IPS-15b (cell line): ENCODE measurements around the gene RUVBL1.
A peak's percentile ranks its signal among the peaks of the same experiment; 100 is the strongest.

Experiments
- H3K27me3 ChIP-seq: one replicate; pipeline ENCODE4 v1.6.1; 2013; ENCODE audit warnings: low read length; ENCODE audit not compliant: control insufficient read depth, insufficient read depth
- H3K36me3 ChIP-seq: one replicate; pipeline ENCODE4 v1.6.1; 2013; ENCODE audit warnings: low read length; ENCODE audit not compliant: control insufficient read depth, insufficient read depth
- H3K4me1 ChIP-seq: one replicate; pipeline ENCODE4 v1.6.1; 2013; ENCODE audit warnings: mild to moderate bottlenecking, low read length; ENCODE audit not compliant: control insufficient read depth, insufficient read depth
- H3K4me3 ChIP-seq: one replicate; pipeline ENCODE4 v1.5.1; 2013; ENCODE audit warnings: low read depth, low read length
- H3K9ac ChIP-seq: one replicate; pipeline ENCODE4 v1.6.1; 2013; ENCODE audit warnings: low read depth, mild to moderate bottlenecking, low read length
- H3K9me3 ChIP-seq: one replicate; pipeline ENCODE4 v1.6.1; 2013; ENCODE audit warnings: mild to moderate bottlenecking, low read length; ENCODE audit not compliant: control insufficient read depth, insufficient read depth

The RUVBL1 gene

DNA sequence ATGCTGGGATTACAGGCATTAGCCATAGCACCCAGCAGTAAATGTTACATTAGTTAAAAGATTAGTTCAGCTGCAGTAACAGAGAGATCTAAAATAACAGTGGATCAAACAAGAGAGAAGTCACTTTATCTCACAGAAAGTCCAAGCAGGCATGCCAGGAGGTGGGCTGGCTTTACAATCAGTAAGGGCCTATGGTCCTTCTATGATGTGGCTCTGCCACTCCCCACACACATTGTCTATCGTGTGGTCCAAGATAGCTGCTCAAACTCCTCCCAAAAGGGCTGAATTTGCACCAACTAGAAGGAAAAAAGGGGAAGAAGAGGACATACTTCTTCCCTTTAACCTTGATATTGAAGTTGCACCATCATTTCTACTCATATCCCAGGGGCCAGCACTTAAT, 4.6 kb upstream of the RUVBL1 start:
- no peaks in the 10 kb centered on the region for H3K4me1 ChIP-seq
- no peak overlapping the region for H3K9ac ChIP-seq
- H3K4me3 ChIP-seq, result no peak overlapping the region
- peaks cover 2% of the 10 kb centered on the region for H3K27me3 ChIP-seq
- H3K9me3 ChIP-seq, result no peaks in the 10 kb centered on the region
- H3K36me3 ChIP-seq, result no peaks in the 10 kb centered on the region

DNA sequence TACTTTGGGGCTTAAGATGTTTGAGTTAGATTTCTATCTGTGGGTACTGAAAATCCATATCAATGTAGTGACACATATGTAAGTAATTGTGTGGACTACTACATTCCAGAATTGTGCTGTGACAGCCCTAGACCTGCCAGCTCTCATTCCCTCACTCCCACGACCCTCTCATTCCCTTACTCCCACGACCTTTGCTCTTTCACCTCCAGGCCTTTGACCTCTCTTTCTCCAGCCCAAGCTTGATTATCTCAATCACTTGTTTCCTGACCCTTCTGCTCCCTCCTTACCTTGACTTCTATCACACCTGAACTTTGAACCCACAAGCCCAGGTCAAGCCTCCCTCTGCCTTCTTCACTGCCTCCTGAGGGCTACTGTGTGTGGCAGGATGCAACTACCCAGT, 3.6 kb upstream of the RUVBL1 start:
- H3K4me1 ChIP-seq, result peaks cover 3% of the 10 kb centered on the region

GRCh38 chr3:128123156-128123537, 465 bp downstream of the RUVBL1 start:
- Histone ChIP-seq H3K36me3 (no peaks in the 10 kb centered on the region), H3K27me3 (no peaks in the 10 kb centered on the region), H3K9ac (peak overlapping the region; percentile 87), H3K4me3 (peak overlapping the region; percentile 98), H3K9me3 (no peaks in the 10 kb centered on the region), H3K4me1 (peaks cover 3% of the 10 kb centered on the region)

More for the DNA sequence above, 3.6 kb upstream of the RUVBL1 start:
- Histone ChIP-seq H3K9ac (no peak overlapping the region), H3K4me3 (no peak overlapping the region), H3K9me3 (no peaks in the 10 kb centered on the region), H3K36me3 (no peaks in the 10 kb centered on the region), H3K27me3 (peaks cover 2% of the 10 kb centered on the region)

DNA sequence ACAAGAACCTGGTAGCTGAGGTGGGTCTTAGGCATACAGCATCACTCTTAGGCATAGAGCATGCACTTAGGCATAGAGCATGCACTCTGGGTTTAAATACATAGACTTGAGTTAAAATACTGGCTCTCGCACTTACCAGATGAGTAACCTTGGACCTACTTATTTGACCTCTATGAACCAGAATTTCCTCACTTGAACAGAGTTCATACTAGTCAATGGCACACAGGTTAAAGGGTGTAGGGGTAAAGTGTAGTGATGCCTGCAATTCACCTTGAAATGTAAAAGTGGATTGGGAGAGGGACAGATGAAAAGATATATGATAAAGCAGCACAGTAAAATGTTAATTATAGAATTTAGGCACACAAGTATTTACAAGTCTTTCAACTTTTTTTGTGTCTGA, 1.6 kb downstream of the RUVBL1 start:
- Histone ChIP-seq H3K9me3 (no peaks in the 10 kb centered on the region), H3K36me3 (no peaks in the 10 kb centered on the region), H3K4me1 (peaks cover 3% of the 10 kb centered on the region), H3K4me3 (no peak overlapping the region), H3K27me3 (no peaks in the 10 kb centered on the region), H3K9ac (no peak overlapping the region)

DNA sequence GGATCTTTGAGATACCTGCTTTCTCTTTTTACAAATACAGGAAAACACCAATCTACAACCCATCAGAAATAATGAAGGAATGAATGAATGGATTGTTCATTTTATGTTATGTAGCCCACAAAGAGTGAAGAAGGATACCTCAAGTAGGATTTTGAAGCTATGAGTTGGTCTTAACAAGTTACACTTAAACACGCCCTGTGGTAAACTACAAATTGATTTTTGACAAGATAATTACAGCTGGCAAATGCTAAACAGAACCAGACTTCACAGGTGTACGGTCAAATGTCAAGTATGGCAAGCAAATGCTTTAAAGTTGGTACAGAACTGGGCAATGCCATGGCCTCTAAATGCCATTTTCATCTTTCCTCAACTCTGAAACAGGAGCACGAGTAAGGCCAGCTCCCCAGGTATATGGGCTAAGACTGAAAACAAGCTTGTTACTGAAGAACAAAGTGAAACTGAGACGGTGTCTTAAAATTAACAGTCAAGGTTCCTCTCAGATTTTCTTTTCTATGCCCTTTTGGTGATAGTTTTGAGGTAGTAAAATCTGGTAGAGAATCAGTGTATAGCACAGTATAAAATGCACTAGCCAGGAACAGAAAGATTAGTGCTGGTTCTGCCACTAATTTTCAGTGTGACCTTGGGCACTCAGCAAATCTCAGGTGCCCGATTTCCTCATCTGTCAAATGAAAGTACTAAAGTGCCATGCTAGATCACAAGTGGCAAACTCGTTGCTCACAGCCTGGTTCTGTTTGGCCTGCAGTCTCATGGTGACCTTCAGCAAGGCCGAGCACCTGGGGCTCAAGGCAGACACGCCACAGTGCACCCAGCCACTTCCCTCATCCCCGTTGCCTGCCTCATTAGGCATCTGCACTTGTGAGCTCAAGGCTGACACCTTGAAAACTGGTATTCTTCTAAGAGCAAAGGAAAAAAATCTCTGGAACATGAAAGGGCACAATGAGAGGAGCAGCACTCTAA, 9.5 kb downstream of the RUVBL1 start:
- H3K9me3 ChIP-seq, result no peaks in the 10 kb centered on the region
- peaks cover 11% of the 10 kb centered on the region for H3K36me3 ChIP-seq
- no peaks in the 10 kb centered on the region for H3K27me3 ChIP-seq
- no peak overlapping the region for H3K9ac ChIP-seq
- no peaks in the 10 kb centered on the region for H3K4me1 ChIP-seq
- no peak overlapping the region for H3K4me3 ChIP-seq

GRCh38 chr3:128112357-128112968, 11.1 kb downstream of the RUVBL1 start:
- no peak overlapping the region for H3K4me3 ChIP-seq
- no peak overlapping the region for H3K9ac ChIP-seq
- H3K9me3 ChIP-seq, result no peaks in the 10 kb centered on the region
- no peaks in the 10 kb centered on the region for H3K27me3 ChIP-seq
- no peaks in the 10 kb centered on the region for H3K4me1 ChIP-seq
- H3K36me3 ChIP-seq, result peaks cover 16% of the 10 kb centered on the region

- H3K9me3 ChIP-seq, result no peaks in the 10 kb centered on the region
- H3K4me3 ChIP-seq, result no peak overlapping the region
- H3K36me3 ChIP-seq, result peaks cover 16% of the 10 kb centered on the region
- no peak overlapping the region for H3K9ac ChIP-seq
- H3K4me1 ChIP-seq, result no peaks in the 10 kb centered on the region
- H3K27me3 ChIP-seq, result no peaks in the 10 kb centered on the region
Observed at GRCh38 chr3:128111147-128111546, 12.5 kb downstream of the RUVBL1 start.

DNA sequence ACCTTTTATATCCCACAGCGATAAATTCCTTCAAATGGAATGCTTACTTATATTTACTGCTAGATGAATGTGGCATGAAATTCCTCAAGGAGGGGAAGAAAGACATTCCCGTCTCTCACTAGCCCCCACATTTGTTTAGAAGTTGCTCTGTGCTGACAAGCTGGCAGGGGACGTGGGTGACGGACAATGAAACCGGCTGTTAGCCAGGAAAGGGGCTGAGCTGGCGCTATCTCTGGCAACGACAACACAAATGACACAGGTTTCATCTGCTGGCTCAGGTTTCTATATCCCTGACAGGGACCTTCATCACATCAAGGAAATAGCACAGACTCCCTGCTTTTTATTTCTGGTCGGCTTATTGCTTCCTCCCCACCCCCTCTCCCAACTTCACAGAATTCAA, 15.8 kb downstream of the RUVBL1 start:
- peaks cover 21% of the 10 kb centered on the region for H3K36me3 ChIP-seq
- no peaks in the 10 kb centered on the region for H3K4me1 ChIP-seq

DNA sequence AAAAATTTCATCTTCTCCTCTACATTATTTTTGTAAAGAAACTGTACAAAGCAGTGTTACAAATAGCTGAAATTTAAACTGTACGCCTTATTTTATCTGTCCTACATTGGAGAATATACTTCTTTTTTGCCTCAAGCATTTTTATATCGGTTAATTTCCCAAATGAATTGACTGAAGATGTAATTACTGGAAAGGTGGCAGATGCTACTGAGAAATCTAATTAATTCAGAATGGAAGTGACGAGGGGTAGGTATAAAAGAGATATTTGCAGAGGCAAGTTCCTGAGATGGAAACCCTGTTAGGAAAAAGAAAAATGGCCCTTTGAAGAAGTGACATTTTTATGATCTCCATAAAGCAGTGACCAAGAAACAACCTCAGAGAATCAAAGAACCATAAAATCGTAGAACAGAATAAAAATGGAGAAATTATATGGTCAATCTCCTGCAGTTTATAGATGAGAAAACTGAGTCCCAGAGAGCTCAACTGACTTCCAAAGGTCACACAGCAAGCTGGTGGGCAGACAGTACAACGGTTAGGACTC, 20.4 kb downstream of the RUVBL1 start:
- Histone ChIP-seq H3K4me1 (peaks cover 13% of the 10 kb centered on the region), H3K4me3 (no peak overlapping the region), H3K9ac (no peak overlapping the region), H3K27me3 (no peaks in the 10 kb centered on the region), H3K36me3 (peaks cover 24% of the 10 kb centered on the region), H3K9me3 (no peaks in the 10 kb centered on the region)

More for the DNA sequence above, 15.8 kb downstream of the RUVBL1 start:
- Histone ChIP-seq H3K4me3 (no peak overlapping the region), H3K9me3 (no peaks in the 10 kb centered on the region), H3K27me3 (no peaks in the 10 kb centered on the region), H3K9ac (no peak overlapping the region)

DNA sequence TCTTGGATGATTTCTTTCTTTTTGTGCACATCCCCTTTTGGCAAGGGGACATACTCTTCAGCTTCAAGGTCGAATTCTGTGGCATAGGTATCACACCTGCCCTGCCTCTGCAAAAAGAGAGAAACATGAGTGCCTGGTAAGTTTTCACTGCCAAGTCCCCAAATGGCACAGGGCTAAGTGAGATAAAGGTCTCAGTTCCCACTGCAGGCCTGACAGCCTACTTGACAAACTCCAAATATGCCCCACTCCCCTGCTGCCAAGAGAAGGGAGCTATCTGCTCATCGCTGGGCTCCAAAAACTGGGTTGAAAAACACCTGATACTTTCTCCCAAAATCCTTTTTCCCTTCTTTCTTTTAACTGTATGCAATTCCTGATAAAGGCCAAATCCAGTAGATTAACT, 23.0 kb downstream of the RUVBL1 start:
- H3K4me1 ChIP-seq, result peaks cover 23% of the 10 kb centered on the region
- no peak overlapping the region for H3K4me3 ChIP-seq
- H3K9me3 ChIP-seq, result no peaks in the 10 kb centered on the region
- H3K27me3 ChIP-seq, result no peaks in the 10 kb centered on the region
- peaks cover 38% of the 10 kb centered on the region for H3K36me3 ChIP-seq
- H3K9ac ChIP-seq, result no peak overlapping the region

GRCh38 chr3:128100161-128100560, 23.5 kb downstream of the RUVBL1 start:
- H3K4me1 ChIP-seq, result peaks cover 28% of the 10 kb centered on the region
- H3K9ac ChIP-seq, result no peak overlapping the region
- H3K27me3 ChIP-seq, result no peaks in the 10 kb centered on the region
- H3K4me3 ChIP-seq, result no peak overlapping the region
- H3K36me3 ChIP-seq, result peaks cover 38% of the 10 kb centered on the region
- H3K9me3 ChIP-seq, result no peaks in the 10 kb centered on the region

DNA sequence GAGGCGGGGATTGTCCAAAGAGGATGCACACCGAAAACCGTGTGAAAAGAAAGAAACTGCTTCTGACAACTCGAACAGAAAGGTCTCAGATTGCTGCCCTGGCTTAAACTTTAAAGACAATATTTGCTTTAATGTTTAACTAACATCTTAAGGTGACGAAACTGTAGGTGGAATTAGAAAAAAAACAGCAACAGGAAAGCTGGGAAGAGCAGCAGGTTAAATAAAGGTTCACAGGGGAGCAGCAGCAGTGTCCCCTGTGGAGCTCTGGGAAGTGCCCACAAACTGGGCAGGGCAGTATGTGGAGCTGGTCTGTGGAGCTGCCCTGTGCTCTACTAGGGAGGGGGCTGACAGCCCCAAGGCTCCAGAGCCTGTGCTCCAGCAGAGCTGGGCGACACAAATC, 25.4 kb downstream of the RUVBL1 start:
- H3K9me3 ChIP-seq, result no peaks in the 10 kb centered on the region
- peaks cover 32% of the 10 kb centered on the region for H3K4me1 ChIP-seq
- peaks cover 37% of the 10 kb centered on the region for H3K36me3 ChIP-seq
- H3K27me3 ChIP-seq, result no peaks in the 10 kb centered on the region
- H3K9ac ChIP-seq, result peak overlapping the region; percentile 60
- no peak overlapping the region for H3K4me3 ChIP-seq
